Measurements from ENCODE around the gene TBC1D24. TPM values are rescaled to one million over a fixed set of nuclear protein-coding genes. Genes with fewer than 3 reads are reported as not detected.

Gene TBC1D24
- total and polyA plus RNA-seq, 7 experiments from 2014 or later = 1.7 to 13.5 (median 9.2) TPM

- intact Hi-C loops (cut with micrococcal nuclease) = no loop called here
- Histone ChIP-seq H3K4me3 (ENCODE audit: low read length) (no peak overlapping the region), H3K27me3 (ENCODE audit: control insufficient read depth in 2 of 2, insufficient read depth in 2 of 2, low read length in 2 of 2) (no peaks in the 10 kb centered on the region), H3K4me1 (ENCODE audit: control insufficient read depth in 2 of 2, insufficient read depth in 2 of 2, low read length in 2 of 2) (no peaks in the 10 kb centered on the region), H3K36me3 (ENCODE audit: control insufficient read depth in 2 of 3, insufficient read depth in 3 of 3, low read length in 3 of 3) (no peaks in the 10 kb centered on the region), H3K9me3 (ENCODE audit: control insufficient read depth in 2 of 3, low read length in 3 of 3) (no peaks in the 10 kb centered on the region), H3K27ac (ENCODE audit: low read depth, low read length) (no peak overlapping the region)
- Mint-ChIP-seq H3K4me1 (peaks cover 0 to 20% (median 0%) of the 10 kb centered on the region in 7 donors), H3K27ac (no peak overlapping the region), H3K27me3 (no peaks in the 10 kb centered on the region), H3K4me3 (no peak overlapping the region), H3K36me3 (no peaks in the 10 kb centered on the region), H3K9me3 (no peaks in the 10 kb centered on the region)
- ChIA-PET CTCF (no interaction called here), POLR2A (no interaction called here)
- DNase-seq (peak in 1 of 9 donors; percentile 2), ATAC-seq (no peak)
Observed at GRCh38 chr16:2505695-2506094, 30.8 kb downstream of the TBC1D24 start.

GRCh38 chr16:2507052-2507659 lies 32.2 kb downstream of the TBC1D24 start:
- H3K4me3 ChIP-seq (ENCODE audit: low read length) = no peak overlapping the region
- Mint-ChIP-seq H3K4me1 (peaks cover 0 to 24% (median 2%) of the 10 kb centered on the region in 7 donors), H3K9me3 (no peaks in the 10 kb centered on the region), H3K27me3 (peaks cover 0 to under 1% (median 0%) of the 10 kb centered on the region in 5 donors), H3K36me3 (no peaks in the 10 kb centered on the region), H3K4me3 (no peak overlapping the region), H3K27ac (no peak overlapping the region)
- H3K27me3 ChIP-seq (ENCODE audit: control insufficient read depth in 2 of 2, insufficient read depth in 2 of 2, low read length in 2 of 2) = no peaks in the 10 kb centered on the region
- H3K9me3 ChIP-seq (ENCODE audit: control insufficient read depth in 2 of 3, low read length in 3 of 3) = no peaks in the 10 kb centered on the region
- ChIA-PET POLR2A (no interaction called here), CTCF (no interaction called here)
- peak in 2 of 9 donors; percentile 6 to 10 for DNase-seq
- intact Hi-C loops (cut with micrococcal nuclease) = no loop called here
- no peaks in the 10 kb centered on the region for H3K36me3 ChIP-seq (ENCODE audit: control insufficient read depth in 2 of 3, insufficient read depth in 3 of 3, low read length in 3 of 3)
- no peaks in the 10 kb centered on the region for H3K4me1 ChIP-seq (ENCODE audit: control insufficient read depth in 2 of 2, insufficient read depth in 2 of 2, low read length in 2 of 2)
- H3K27ac ChIP-seq (ENCODE audit: low read depth, low read length) = no peak overlapping the region
- peak; percentile 33 for ATAC-seq

- Mint-ChIP-seq H3K27me3 (peaks cover 0 to 3% (median 0%) of the 10 kb centered on the region in 5 donors), H3K36me3 (no peaks in the 10 kb centered on the region), H3K4me1 (peaks cover 5 to 29% (median 6%) of the 10 kb centered on the region in 7 donors), H3K9me3 (no peaks in the 10 kb centered on the region), H3K27ac (no peak overlapping the region), H3K4me3 (no peak overlapping the region)
- no peaks in the 10 kb centered on the region for H3K27me3 ChIP-seq (ENCODE audit: control insufficient read depth in 2 of 2, insufficient read depth in 2 of 2, low read length in 2 of 2)
- ChIA-PET POLR2A (interaction anchor here (1.8 kb wide), 1 partner anchor 13 kb away, joined by 6 read pairs; the partner anchor contains the start of gene AMDHD2), CTCF (no interaction called here)
- ATAC-seq = peak; percentile 64
- no peaks in the 10 kb centered on the region for H3K4me1 ChIP-seq (ENCODE audit: control insufficient read depth in 2 of 2, insufficient read depth in 2 of 2, low read length in 2 of 2)
- H3K27ac ChIP-seq (ENCODE audit: low read depth, low read length) = no peak overlapping the region
- H3K36me3 ChIP-seq (ENCODE audit: control insufficient read depth in 2 of 3, insufficient read depth in 3 of 3, low read length in 3 of 3) = no peaks in the 10 kb centered on the region
- no peaks in the 10 kb centered on the region for H3K9me3 ChIP-seq (ENCODE audit: control insufficient read depth in 2 of 3, low read length in 3 of 3)
- H3K4me3 ChIP-seq (ENCODE audit: low read length) = no peak overlapping the region
- intact Hi-C loops (cut with micrococcal nuclease) = no loop called here
- peak in 1 of 9 donors; percentile 3 for DNase-seq
Observed at GRCh38 chr16:2507665-2508064, 32.7 kb downstream of the TBC1D24 start.

GRCh38 chr16:2508722-2509400 lies 33.9 kb downstream of the TBC1D24 start:
- Histone ChIP-seq H3K27me3 (ENCODE audit: control insufficient read depth in 2 of 2, insufficient read depth in 2 of 2, low read length in 2 of 2) (no peaks in the 10 kb centered on the region), H3K9me3 (ENCODE audit: control insufficient read depth in 2 of 3, low read length in 3 of 3) (no peaks in the 10 kb centered on the region), H3K4me3 (ENCODE audit: low read length) (no peak overlapping the region), H3K36me3 (ENCODE audit: control insufficient read depth in 2 of 3, insufficient read depth in 3 of 3, low read length in 3 of 3) (peaks cover 0 to 1% (median 0%) of the 10 kb centered on the region in 3 experiments), H3K4me1 (ENCODE audit: control insufficient read depth in 2 of 2, insufficient read depth in 2 of 2, low read length in 2 of 2) (peaks cover 5 to 6% of the 10 kb centered on the region in 2 donors), H3K27ac (ENCODE audit: low read depth, low read length) (no peak overlapping the region)
- intact Hi-C loops (cut with micrococcal nuclease) = no loop called here
- H3K36me3 Mint-ChIP-seq = no peaks in the 10 kb centered on the region
- peaks cover 9 to 35% (median 13%) of the 10 kb centered on the region in 7 donors for H3K4me1 Mint-ChIP-seq
- no peaks in the 10 kb centered on the region for H3K9me3 Mint-ChIP-seq
- peaks cover 0 to 3% (median 0%) of the 10 kb centered on the region in 5 donors for H3K27me3 Mint-ChIP-seq
- no peak overlapping the region for H3K4me3 Mint-ChIP-seq
- CTCF ChIA-PET = no interaction called here
- ATAC-seq (no peak), DNase-seq (peak in 1 of 9 donors; percentile 2)
- POLR2A ChIA-PET = interaction anchor here (1.5 to 1.8 kb wide), 2 partner anchors 11 to 23 kb away, joined by 4 to 6 read pairs; partner anchors contain the start of gene AMDHD2
- no peak overlapping the region for H3K27ac Mint-ChIP-seq

DNA sequence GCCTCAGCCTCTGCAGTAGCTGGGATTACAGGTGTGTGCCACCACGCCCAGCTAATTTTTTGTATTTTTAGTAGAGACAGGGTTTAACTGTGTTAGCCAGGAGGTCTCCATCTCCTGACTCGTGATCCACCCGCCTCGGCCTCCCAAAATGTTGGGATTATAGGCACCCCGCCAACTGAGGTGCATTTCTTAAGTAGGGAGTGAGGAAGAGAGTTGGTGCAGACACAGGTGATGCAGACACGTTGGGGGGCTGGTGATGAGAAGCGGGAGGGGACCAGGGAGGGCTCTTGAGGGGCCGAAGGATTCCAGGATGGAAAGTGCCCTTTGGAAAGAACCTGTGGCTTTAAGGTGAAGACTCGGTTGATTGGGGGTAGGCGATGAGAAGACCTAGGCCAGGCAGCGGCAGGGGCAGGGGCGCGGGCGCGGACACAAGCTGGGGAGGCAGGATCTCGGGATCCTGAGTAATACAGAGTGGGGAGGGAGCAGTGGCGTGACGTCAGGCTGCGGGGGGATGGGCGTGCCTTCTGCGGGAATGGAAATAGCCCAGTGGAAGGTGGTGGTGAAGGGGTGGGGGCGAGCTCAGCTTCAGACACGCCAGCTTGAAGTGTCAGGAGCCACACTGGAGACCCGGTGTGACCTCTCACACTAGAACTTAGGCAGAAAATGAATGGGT lies 36.3 kb downstream of the TBC1D24 start:
- Mint-ChIP-seq H3K27me3 (peaks cover 0 to 3% (median 0%) of the 10 kb centered on the region in 5 donors), H3K4me1 (peaks cover 22 to 47% (median 26%) of the 10 kb centered on the region in 7 donors), H3K4me3 (peak overlapping the region in 1 of 10 donors; percentile 18), H3K27ac (peak overlapping the region in 2 of 9 donors; percentile 19 to 31), H3K36me3 (no peaks in the 10 kb centered on the region), H3K9me3 (no peaks in the 10 kb centered on the region)
- H3K27ac ChIP-seq (ENCODE audit: low read depth, low read length) = no peak overlapping the region
- intact Hi-C loops (cut with micrococcal nuclease) = loop anchor here (5.0 to 10.0 kb wide), 4 partner anchors 286 to 1019 kb away; partner anchors contain the start of genes E4F1 (in 1 of the 2), RPS2 (in 1 of the 2) and TELO2 (in 1 of the 2)
- no peaks in the 10 kb centered on the region for H3K9me3 ChIP-seq (ENCODE audit: control insufficient read depth in 2 of 3, low read length in 3 of 3)
- H3K36me3 ChIP-seq (ENCODE audit: control insufficient read depth in 2 of 3, insufficient read depth in 3 of 3, low read length in 3 of 3) = peaks cover 0 to 10% (median 0%) of the 10 kb centered on the region in 3 experiments
- CTCF ChIA-PET = interaction anchor here (1.5 kb wide), 1 partner anchor 21 kb away, joined by 4 read pairs; no protein-coding TSS in a partner anchor
- DNase-seq = peak in 2 of 9 donors; percentile 7 to 21
- H3K4me3 ChIP-seq (ENCODE audit: low read length) = no peak overlapping the region
- POLR2A ChIA-PET = interaction anchor here (1.4 kb wide), 1 partner anchor 306 kb away, joined by 3 read pairs; the partner anchor contains the start of gene MLST8
- ATAC-seq = no peak
- H3K4me1 ChIP-seq (ENCODE audit: control insufficient read depth in 2 of 2, insufficient read depth in 2 of 2, low read length in 2 of 2) = peaks cover 19 to 21% of the 10 kb centered on the region in 2 donors
- H3K27me3 ChIP-seq (ENCODE audit: control insufficient read depth in 2 of 2, insufficient read depth in 2 of 2, low read length in 2 of 2) = no peaks in the 10 kb centered on the region

DNA sequence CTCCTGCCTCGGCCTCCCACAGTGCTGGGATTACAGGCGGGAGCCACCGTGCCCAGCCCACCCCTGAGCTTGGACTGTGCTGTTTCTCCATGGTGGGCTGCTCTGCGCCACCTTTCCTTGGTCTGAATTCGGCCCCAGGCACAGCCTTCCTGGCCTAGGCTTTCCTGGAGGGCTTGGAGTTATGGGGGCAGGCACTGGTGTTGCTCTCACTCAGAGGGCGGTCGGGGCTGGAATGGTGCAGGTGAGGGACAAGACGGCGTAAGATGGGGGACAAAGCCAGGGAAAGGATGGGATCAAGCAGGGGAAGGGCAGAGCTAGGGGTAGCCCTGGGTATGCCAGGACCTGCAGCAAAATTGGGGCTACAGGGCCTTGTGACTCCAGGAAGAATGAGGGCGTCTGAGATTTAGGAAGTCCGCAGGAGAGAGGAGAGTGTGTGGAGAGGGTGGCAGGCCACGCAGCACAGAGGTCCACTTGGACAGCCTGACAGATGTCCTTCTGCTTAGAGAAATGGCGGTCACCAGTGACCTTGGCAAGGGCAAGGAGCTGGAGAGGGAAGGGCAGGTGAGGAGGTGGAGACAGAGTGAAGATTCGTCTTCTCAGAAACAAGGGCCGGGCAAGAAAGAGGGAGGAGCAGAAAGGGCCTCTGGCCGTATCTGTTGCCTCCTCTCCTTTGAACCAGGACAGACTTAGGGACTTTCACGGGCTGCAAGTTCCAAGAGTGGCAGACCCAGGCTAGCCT lies 37.2 kb downstream of the TBC1D24 start:
- ChIA-PET CTCF (interaction anchor here (1.5 kb wide), 1 partner anchor 20 kb away, joined by 4 read pairs; no protein-coding TSS in a partner anchor), POLR2A (interaction anchor here (0.6 to 5.2 kb wide), 4 partner anchors 21 to 730 kb away, joined by 3 to 83 read pairs (median 18); partner anchors contain the start of genes CEMP1, MLST8, PDPK1 and SPSB3)
- Histone ChIP-seq H3K4me1 (ENCODE audit: control insufficient read depth in 2 of 2, insufficient read depth in 2 of 2, low read length in 2 of 2) (peaks cover 28 to 30% of the 10 kb centered on the region in 2 donors), H3K9me3 (ENCODE audit: control insufficient read depth in 2 of 3, low read length in 3 of 3) (no peaks in the 10 kb centered on the region), H3K27me3 (ENCODE audit: control insufficient read depth in 2 of 2, insufficient read depth in 2 of 2, low read length in 2 of 2) (no peaks in the 10 kb centered on the region), H3K4me3 (ENCODE audit: low read length) (no peak overlapping the region), H3K36me3 (ENCODE audit: control insufficient read depth in 2 of 3, insufficient read depth in 3 of 3, low read length in 3 of 3) (peaks cover 0 to 13% (median 0%) of the 10 kb centered on the region in 3 experiments), H3K27ac (ENCODE audit: low read depth, low read length) (no peak overlapping the region)
- H3K27ac Mint-ChIP-seq = peak overlapping the region; percentile 90 to 98 (median 95)
- H3K9me3 Mint-ChIP-seq = no peaks in the 10 kb centered on the region
- intact Hi-C loops (cut with micrococcal nuclease) = loop anchor here (5.0 to 10.0 kb wide), 4 partner anchors 287 to 1020 kb away; partner anchors contain the start of genes E4F1 (in 1 of the 2), RPS2 (in 1 of the 2) and TELO2 (in 1 of the 2)
- peaks cover 31 to 53% (median 35%) of the 10 kb centered on the region in 7 donors for H3K4me1 Mint-ChIP-seq
- DNase-seq = peak in 1 of 9 donors; percentile 9
- H3K4me3 Mint-ChIP-seq = peak overlapping the region; percentile 40 to 94 (median 88)
- H3K36me3 Mint-ChIP-seq = peaks cover 0 to 5% (median 3%) of the 10 kb centered on the region in 5 donors
- no peak for ATAC-seq
- peaks cover 0 to 3% (median 0%) of the 10 kb centered on the region in 5 donors for H3K27me3 Mint-ChIP-seq
